IMR-90 (cell line): ENCODE data around the gene VPS54. TPM values are rescaled to one million over a fixed set of nuclear protein-coding genes. Genes with fewer than 3 reads are reported as not detected.

Source experiments
- ATAC-seq: fragments of 200-7000 bp; cut with Tn5 transposase; 2 replicates; pipeline ENCODE4 v1.9.1; 2020; ENCODE audit warnings: low read depth, mild to moderate bottlenecking, moderate library complexity
- BruUV-seq: library from RNA; stranded (reverse); fragments of 400-500 nt; replicated peaks from 2 replicates; lab custom pipeline; 2021; lab: Mats Ljungman, UMichigan
- CTCF ChIA-PET: fragments of 300-600 bp; formaldehyde crosslinking; extraction: SDS; loops from one replicate; lab custom pipeline; 2021; ENCODE audit warnings: antibody characterized with exemption; lab: Yijun Ruan, JAX
- POLR2A ChIA-PET: fragments of 300-600 bp; sonication (Branson Sonifier 250); formaldehyde crosslinking; loops from one replicate; lab custom pipeline; 2022; ENCODE audit warnings: antibody characterized with exemption; ENCODE audit not compliant: unreplicated experiment; lab: Charles Lee
- DNase-seq: peaks from one replicate; pipeline ENCODE4 v3.0.0; 2013
- H2AFZ ChIP-seq: replicated peaks from 2 replicates; pipeline ENCODE3; 2013; ENCODE audit warnings: low read length, mild to moderate bottlenecking; ENCODE audit not compliant: poor library complexity
- H2AK5ac ChIP-seq: 2 replicates; pipeline ENCODE4 v1.6.1; 2013; ENCODE audit warnings: low read depth, low read length, inconsistent platforms
- H2AK9ac ChIP-seq: replicated peaks from 2 replicates; pipeline ENCODE3; 2013; ENCODE audit warnings: mild to moderate bottlenecking, low read depth, low read length, moderate library complexity; ENCODE audit not compliant: poor library complexity
- H2BK120ac ChIP-seq: 2 replicates; pipeline ENCODE4 v1.6.1; 2013; ENCODE audit warnings: low read depth, low read length, inconsistent platforms
- H2BK15ac ChIP-seq: 3 replicates; pipeline ENCODE4 v1.6.1; 2013; ENCODE audit warnings: low read depth, low read length, inconsistent platforms
- H2BK20ac ChIP-seq: 2 replicates; pipeline ENCODE4 v1.6.1; 2013; ENCODE audit warnings: low read depth, mild to moderate bottlenecking, inconsistent platforms, low read length, moderate library complexity
- H2BK5ac ChIP-seq: 2 replicates; pipeline ENCODE4 v1.6.1; 2013; ENCODE audit warnings: mild to moderate bottlenecking, low read depth, low read length, inconsistent platforms; ENCODE audit not compliant: poor library complexity, severe bottlenecking
- H3K14ac ChIP-seq: replicated peaks from 2 replicates; pipeline ENCODE4 v1.6.1; 2013; ENCODE audit warnings: low read depth, low read length, inconsistent platforms
- H3K18ac ChIP-seq: 2 replicates; pipeline ENCODE4 v1.6.1; 2013; ENCODE audit warnings: low read depth, low read length, control low read depth
- H3K23ac ChIP-seq: 2 replicates; pipeline ENCODE4 v1.6.1; 2013; ENCODE audit warnings: low read depth, low read length, inconsistent platforms
- H3K27ac ChIP-seq: 2 replicates; pipeline ENCODE4 v1.5.1; 2013; ENCODE audit warnings: mild to moderate bottlenecking, control low read depth, low read length; ENCODE audit not compliant: insufficient read depth
- H3K27me3 ChIP-seq: 2 replicates; pipeline ENCODE4 v1.6.1; 2013; ENCODE audit warnings: low read length; ENCODE audit not compliant: control insufficient read depth, insufficient read depth
- H3K36me3 ChIP-seq: 2 replicates; pipeline ENCODE4 v1.6.1; 2013; ENCODE audit warnings: low read length, mixed read lengths; ENCODE audit not compliant: control insufficient read depth, insufficient read depth
- H3K4ac ChIP-seq: 2 replicates; pipeline ENCODE4 v1.6.1; 2013; ENCODE audit warnings: low read depth, low read length, inconsistent platforms
- H3K4me1 ChIP-seq: 2 replicates; pipeline ENCODE4 v1.6.1; 2013; ENCODE audit warnings: low read length, mixed read lengths; ENCODE audit not compliant: control insufficient read depth, insufficient read depth
- H3K4me2 ChIP-seq: 2 replicates; pipeline ENCODE4 v1.6.1; 2013; ENCODE audit warnings: low read depth, mild to moderate bottlenecking, control low read depth, low read length, moderate library complexity
- H3K4me3 ChIP-seq: 2 replicates; pipeline ENCODE4 v1.5.1; 2013; ENCODE audit warnings: low read depth, mild to moderate bottlenecking, control low read depth, low read length, moderate library complexity; ENCODE audit not compliant: insufficient read depth
- H3K56ac ChIP-seq: 2 replicates; pipeline ENCODE4 v1.6.1; 2013; ENCODE audit warnings: low read length, inconsistent platforms; ENCODE audit not compliant: insufficient read depth; ENCODE audit errors: extremely low read depth
- H3K79me1 ChIP-seq, 2 experiments: 2 replicates each; pipeline ENCODE4 v1.6.1; 2013; ENCODE audit warnings: low read length in 2 of 2, inconsistent platforms in 1 of 2, low read depth in 1 of 2
- H3K9ac ChIP-seq: 2 replicates; pipeline ENCODE4 v1.6.1; 2013; ENCODE audit warnings: low read depth, low read length, control low read depth
- H3K9me1 ChIP-seq: 2 replicates; pipeline ENCODE4 v1.6.1; 2013; ENCODE audit warnings: low read length, inconsistent platforms; ENCODE audit not compliant: insufficient read depth
- H3K9me3 ChIP-seq: 2 replicates; pipeline ENCODE4 v1.6.1; 2013; ENCODE audit warnings: low read length; ENCODE audit not compliant: control insufficient read depth, insufficient read depth
- H4K20me1 ChIP-seq: 2 replicates; pipeline ENCODE4 v1.6.1; 2013; ENCODE audit warnings: low read length, inconsistent platforms; ENCODE audit not compliant: insufficient read depth
- H4K5ac ChIP-seq: 2 replicates; pipeline ENCODE4 v1.6.1; 2013; ENCODE audit warnings: mild to moderate bottlenecking, low read depth, low read length, control low read depth
- H4K8ac ChIP-seq, 2 experiments: 2 replicates each; pipeline ENCODE4 v1.6.1; 2013; ENCODE audit warnings: low read depth in 2 of 2, low read length in 2 of 2, control low read depth in 1 of 2, inconsistent platforms in 1 of 2
- H4K91ac ChIP-seq: 2 replicates; pipeline ENCODE4 v1.6.1; 2013; ENCODE audit warnings: low read depth, low read length, inconsistent platforms; ENCODE audit not compliant: insufficient read depth
- BHLHE40 ChIP-seq: fragments of 150-350 bp; IDR thresholded peaks from 2 replicates; pipeline ENCODE4 v1.6.1; 2016; ENCODE audit warnings: mild to moderate bottlenecking, low read depth, low read length
- CEBPB ChIP-seq: IDR thresholded peaks from 2 replicates; pipeline ENCODE4 v1.6.1; 2012; ENCODE audit warnings: low read depth, low read length, improper control_type of control experiment
- CTCF ChIP-seq: conservative IDR thresholded peaks from 2 replicates; pipeline ENCODE4 v1.5.1; 2012; ENCODE audit warnings: mild to moderate bottlenecking, low read depth, low read length, improper control_type of control experiment
- ELK1 ChIP-seq: fragments of 150-350 bp; IDR thresholded peaks from 2 replicates; pipeline ENCODE4 v1.6.1; 2016; ENCODE audit warnings: low read depth, mild to moderate bottlenecking, low read length, moderate library complexity, borderline replicate concordance
- FOS ChIP-seq: fragments of 150-350 bp; IDR thresholded peaks from 2 replicates; pipeline ENCODE4 v1.6.1; 2016; ENCODE audit warnings: low read depth, low read length
- MAFK ChIP-seq: IDR thresholded peaks from 2 replicates; pipeline ENCODE4 v1.6.1; 2012; ENCODE audit warnings: low read depth, low read length, improper control_type of control experiment
- MAZ ChIP-seq: IDR thresholded peaks from 2 replicates; pipeline ENCODE4 v1.6.1; 2012; ENCODE audit warnings: low read depth, mild to moderate bottlenecking, low read length, improper control_type of control experiment, moderate library complexity, borderline replicate concordance
- MXI1 ChIP-seq: IDR thresholded peaks from 2 replicates; pipeline ENCODE4 v1.6.1; 2012; ENCODE audit warnings: low read depth, mild to moderate bottlenecking, low read length, moderate library complexity, borderline replicate concordance
- NFE2L2 ChIP-seq: fragments of 150-350 bp; IDR thresholded peaks from 2 replicates; pipeline ENCODE4 v1.6.1; 2016; ENCODE audit warnings: low read depth, mild to moderate bottlenecking, low read length
- POLR2A ChIP-seq: IDR thresholded peaks from 2 replicates; pipeline ENCODE4 v1.6.1; 2012; ENCODE audit warnings: mild to moderate bottlenecking, low read depth, low read length
- RAD21 ChIP-seq: IDR thresholded peaks from 2 replicates; pipeline ENCODE4 v1.6.1; 2012; ENCODE audit warnings: low read length, improper control_type of control experiment
- RCOR1 ChIP-seq: IDR thresholded peaks from 2 replicates; pipeline ENCODE4 v1.6.1; 2012; ENCODE audit warnings: mild to moderate bottlenecking, low read length, improper control_type of control experiment; ENCODE audit not compliant: insufficient replicate concordance
- RFX5 ChIP-seq: IDR thresholded peaks from 2 replicates; pipeline ENCODE4 v1.8.0; 2012; ENCODE audit warnings: low read depth, mild to moderate bottlenecking, low read length, moderate library complexity
- SMC3 ChIP-seq: fragments of 150-350 bp; IDR thresholded peaks from 2 replicates; pipeline ENCODE4 v1.6.1; 2016; ENCODE audit warnings: low read depth, mild to moderate bottlenecking, antibody characterized with exemption, low read length, moderate library complexity
- WGBS, 2 experiments: methylation state at CpG; one replicate each; pipeline versions ENCODE4 v1.1.5 to v1.1.7; 2013; ENCODE audit warnings: missing lambda C conversion rate in 2 of 2; ENCODE audit not compliant: insufficient read length in 1 of 2; ENCODE audit errors: extremely low coverage in 2 of 2; 5-methylcytosine and 5-hydroxymethylcytosine counted together
- dilution Hi-C: fragments of 300-500 bp; cut with HindIII; formaldehyde crosslinking; loops from one replicate; pipeline ENCODE4 v1.14.3; 2018; ENCODE audit warnings: low sequenced_read_pairs; ENCODE audit not compliant: unreplicated experiment
- in situ Hi-C: fragments of 300-500 bp; cut with MboI; formaldehyde crosslinking; loops from 3 replicates; pipeline ENCODE4 v1.14.3; 2019; ENCODE audit warnings: low sequenced_read_pairs, inconsistent platforms, mixed read lengths
- intact Hi-C: fragments of 100-400 bp; cut with micrococcal nuclease; formaldehyde crosslinking; loops from 2 replicates; pipeline ENCODE4 v1.10.0; 2022
- polyA plus RNA-seq, 3 experiments: library from polyadenylated mRNA; depleted of rRNA; stranded (reverse); fragments of >200 nt; gene quantifications; 2 replicates each; pipeline ENCODE4 v1.2.3, GENCODE V29; 2012; ENCODE audit warnings: low replicate concordance in 1 of 3
- total RNA-seq: library from RNA; depleted of rRNA; stranded (reverse); fragments of >200 nt; gene quantifications from 2 replicates; pipeline ENCODE4 v1.2.3, GENCODE V29; 2012

The VPS54 gene
- total and polyA plus RNA-seq, 2 of the 4 experiments (the other 2 are of a cell fraction) = 7.1 to 18.1 TPM

- TF ChIP-seq NFE2L2 = no peak
Observed at GRCh38 chr2:64035072-64035942, 16.1 kb upstream of the VPS54 start (continued).

GRCh38 chr2:64029116-64029665, 10.0 kb upstream of the VPS54 start:
- DNase-seq (no peak), ATAC-seq (no peak)
- Histone ChIP-seq H2AK9ac (no peak overlapping the region), H3K27me3 (peaks cover 5% of the 10 kb centered on the region; the same call in 1 of the 2 replicates), H3K36me3 (no peaks in the 10 kb centered on the region), H2BK15ac (no peak overlapping the region), H3K14ac (no peak overlapping the region), H3K18ac (no peak overlapping the region), H3K27ac (no peak overlapping the region), H3K23ac (no peak overlapping the region), H3K4me2 (no peak overlapping the region), H2BK5ac (no peak overlapping the region), H2AFZ (no peak overlapping the region), H3K9me1 (no peaks in the 10 kb centered on the region), H2BK20ac (no peak overlapping the region), H3K4me1 (no peaks in the 10 kb centered on the region), H3K79me1 (no peaks in the 10 kb centered on the region), H4K5ac (no peak overlapping the region), H4K91ac (no peak overlapping the region), H4K20me1 (no peaks in the 10 kb centered on the region), H3K56ac (no peak overlapping the region), H3K4ac (no peak overlapping the region), H4K8ac (no peak overlapping the region), H3K9me3 (no peaks in the 10 kb centered on the region), H2AK5ac (no peak overlapping the region), H3K9ac (no peak overlapping the region), H2BK120ac (no peak overlapping the region), H3K4me3 (no peak overlapping the region)
- BruUV-seq = no TSS peak
- intact Hi-C loops = no loop called here
- in situ Hi-C loops = loop anchor here (25.0 kb wide), 1 partner anchor 858 kb away; no protein-coding TSS in a partner anchor
- CTCF ChIA-PET = interaction anchor here (0.7 to 0.9 kb wide), 2 partner anchors 11 to 21 kb away, joined by 3 read pairs; no protein-coding TSS in a partner anchor
- POLR2A ChIA-PET = no interaction called here
- dilution Hi-C loops = no loop called here
- WGBS, 2 experiments = no CpG with 5 or more reads among the region's 2 CpGs
- TF ChIP-seq POLR2A (no peak), ELK1 (no peak), FOS (no peak), MAFK (no peak), SMC3 (no peak), MXI1 (no peak), CEBPB (no peak), RAD21 (no peak), RFX5 (no peak), MAZ (no peak), BHLHE40 (no peak), RCOR1 (no peak), CTCF (no peak)
